ENCODE data around the gene YY1. TPM values are rescaled to one million over a fixed set of nuclear protein-coding genes. Genes with fewer than 3 reads are reported as not detected.
"Not testable (repeated sequence)": the region's sequence is repeated elsewhere in the genome, so short reads cannot be mapped to it uniquely, and the experiment has no call there.

YY1 gene
- total RNA-seq, 1 donor from 2014 or later, result 60.6 TPM

GRCh38 chr14:100287202-100287997, 48.5 kb downstream of the YY1 start:
- TF ChIP-seq CTCF (IDR thresholded peaks at IDR 0.05; ENCODE audit: partially characterized antibody, unreplicated experiment), result no peak
- Mint-ChIP-seq H3K4me1 (ENCODE audit: low read depth, unreplicated experiment) (peaks cover 25% of the 10 kb centered on the region), H3K4me3 (ENCODE audit: unreplicated experiment) (peak overlapping the region; percentile 46), H3K36me3 (ENCODE audit: unreplicated experiment) (no peaks in the 10 kb centered on the region), H3K27me3 (ENCODE audit: unreplicated experiment) (peaks cover 14% of the 10 kb centered on the region), H3K27ac (ENCODE audit: unreplicated experiment) (peak overlapping the region; percentile 84), H3K9me3 (ENCODE audit: unreplicated experiment) (peaks cover 9% of the 10 kb centered on the region)
- DNase-seq, result no peak

DNA sequence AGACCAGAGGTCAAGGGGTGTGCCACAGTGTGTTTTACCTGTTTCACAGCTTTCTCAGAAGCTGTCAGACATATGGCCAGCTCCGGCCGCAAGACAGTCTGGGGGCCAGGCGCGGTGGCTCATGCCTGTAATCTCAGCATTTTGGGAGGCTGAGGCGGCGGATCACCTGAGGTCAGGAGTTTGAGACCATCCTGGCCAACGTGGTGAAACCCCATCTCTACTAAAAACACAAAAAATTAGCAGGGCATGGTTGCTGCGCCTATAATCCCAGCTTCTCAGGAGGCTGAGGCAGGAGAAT, 49.0 kb downstream of the YY1 start:
- H3K27me3 Mint-ChIP-seq (ENCODE audit: unreplicated experiment), result peaks cover 14% of the 10 kb centered on the region
- DNase-seq; H3K9me3 Mint-ChIP-seq (ENCODE audit: unreplicated experiment); H3K36me3 Mint-ChIP-seq (ENCODE audit: unreplicated experiment); H3K4me3 Mint-ChIP-seq (ENCODE audit: unreplicated experiment): not testable (repeated sequence)
- peak overlapping the region; percentile 84 for H3K27ac Mint-ChIP-seq (ENCODE audit: unreplicated experiment)
- H3K4me1 Mint-ChIP-seq (ENCODE audit: low read depth, unreplicated experiment), result peaks cover 21% of the 10 kb centered on the region

DNA sequence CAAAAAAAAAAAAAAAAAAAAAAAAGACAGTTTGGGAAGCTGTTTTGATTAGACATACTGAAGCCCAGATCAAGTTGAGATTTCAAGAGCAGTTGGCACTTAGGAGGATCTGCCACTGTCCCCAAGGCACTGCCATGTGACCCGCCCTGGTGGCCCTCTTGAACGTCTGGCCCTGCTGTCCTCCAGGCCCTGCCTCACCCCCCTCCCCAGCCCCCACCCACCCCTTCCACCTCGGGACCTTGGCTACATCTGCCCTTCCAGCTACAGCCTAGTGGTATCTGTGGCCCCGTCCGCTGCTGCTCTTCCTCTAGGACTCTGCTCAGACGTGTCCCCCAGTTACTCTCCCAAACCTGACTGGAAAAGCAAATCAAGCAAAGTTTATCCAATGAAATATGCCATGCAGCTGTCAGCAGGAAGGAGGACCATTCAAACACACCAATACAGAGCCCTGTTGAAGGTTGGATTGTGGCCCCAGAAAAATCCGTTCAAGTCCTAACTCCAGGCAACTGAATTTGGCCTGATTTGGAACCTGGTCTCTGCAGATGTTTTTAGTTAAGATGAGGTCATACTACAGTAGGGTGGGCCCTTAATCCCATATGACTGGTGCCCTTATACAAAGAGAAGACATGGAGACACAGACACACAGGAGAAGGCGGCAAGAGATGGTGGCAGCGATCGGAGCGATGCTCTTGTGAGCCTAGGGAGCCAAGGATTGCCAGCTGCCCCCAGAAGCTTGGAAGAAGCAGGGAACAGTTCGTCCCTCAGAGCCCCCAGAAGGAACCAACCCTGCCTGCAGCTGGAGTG, 49.6 kb downstream of the YY1 start:
- Mint-ChIP-seq H3K27me3 (ENCODE audit: unreplicated experiment) (peaks cover 14% of the 10 kb centered on the region), H3K27ac (ENCODE audit: unreplicated experiment) (peak overlapping the region; percentile 77), H3K4me3 (ENCODE audit: unreplicated experiment) (peak overlapping the region; percentile 59), H3K36me3 (ENCODE audit: unreplicated experiment) (no peaks in the 10 kb centered on the region), H3K4me1 (ENCODE audit: low read depth, unreplicated experiment) (peaks cover 21% of the 10 kb centered on the region), H3K9me3 (ENCODE audit: unreplicated experiment) (peaks cover 11% of the 10 kb centered on the region)
- no peak for DNase-seq
- TF ChIP-seq CTCF (IDR thresholded peaks at IDR 0.05; ENCODE audit: partially characterized antibody, unreplicated experiment), result no peak

DNA sequence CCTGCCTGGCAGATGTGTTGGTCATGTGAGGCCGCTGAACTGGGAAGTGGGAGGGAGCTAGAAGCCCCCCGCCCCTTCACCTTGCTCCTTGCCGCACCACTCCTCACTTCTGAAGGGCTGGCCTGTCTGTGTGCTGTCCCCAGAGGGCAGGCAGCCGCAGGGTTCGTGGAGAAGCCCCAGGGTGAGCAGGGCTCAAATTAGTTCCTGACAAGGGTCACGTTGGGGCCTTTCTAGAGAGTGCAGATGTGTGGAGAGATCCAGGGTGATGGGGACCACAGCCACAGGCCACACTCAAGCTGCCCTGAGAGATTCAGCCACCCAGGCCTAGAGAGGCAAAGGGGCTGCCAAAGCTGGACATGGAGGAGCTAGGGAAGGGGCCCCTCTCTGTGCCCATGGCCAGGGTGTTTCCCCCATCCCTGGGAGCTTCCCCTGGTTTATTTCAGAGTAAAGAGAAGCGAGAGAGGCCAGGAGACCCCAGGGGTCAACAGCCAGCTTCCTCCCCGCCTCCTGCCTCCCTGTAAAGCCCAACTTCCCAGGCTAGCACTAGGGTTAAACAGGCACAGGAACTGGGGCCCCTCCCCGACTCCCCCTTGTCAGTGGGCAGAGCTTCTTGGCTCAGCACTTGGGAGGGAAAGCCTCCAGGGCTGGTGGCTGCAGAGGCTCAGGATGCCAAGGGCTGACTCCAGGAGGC, 51.1 kb downstream of the YY1 start:
- peak; percentile 13 for DNase-seq
- no peaks in the 10 kb centered on the region for H3K36me3 Mint-ChIP-seq (ENCODE audit: unreplicated experiment)
- peaks cover 11% of the 10 kb centered on the region for H3K9me3 Mint-ChIP-seq (ENCODE audit: unreplicated experiment)
- TF ChIP-seq CTCF (IDR thresholded peaks at IDR 0.05; ENCODE audit: partially characterized antibody, unreplicated experiment), result no peak
- peak overlapping the region; percentile 55 for H3K27ac Mint-ChIP-seq (ENCODE audit: unreplicated experiment)
- peaks cover 23% of the 10 kb centered on the region for H3K4me1 Mint-ChIP-seq (ENCODE audit: low read depth, unreplicated experiment)
- H3K27me3 Mint-ChIP-seq (ENCODE audit: unreplicated experiment), result peaks cover 14% of the 10 kb centered on the region
- H3K4me3 Mint-ChIP-seq (ENCODE audit: unreplicated experiment), result no peak overlapping the region

- peaks cover 14% of the 10 kb centered on the region for H3K27me3 Mint-ChIP-seq (ENCODE audit: unreplicated experiment)
- no peak for TF ChIP-seq CTCF (IDR thresholded peaks at IDR 0.05; ENCODE audit: partially characterized antibody, unreplicated experiment)
- H3K27ac Mint-ChIP-seq (ENCODE audit: unreplicated experiment), result peak overlapping the region; percentile 62
- peak overlapping the region; percentile 25 for H3K4me3 Mint-ChIP-seq (ENCODE audit: unreplicated experiment)
- H3K36me3 Mint-ChIP-seq (ENCODE audit: unreplicated experiment), result no peaks in the 10 kb centered on the region
- peak; percentile 20 for DNase-seq
- H3K4me1 Mint-ChIP-seq (ENCODE audit: low read depth, unreplicated experiment), result peaks cover 23% of the 10 kb centered on the region
- peaks cover 11% of the 10 kb centered on the region for H3K9me3 Mint-ChIP-seq (ENCODE audit: unreplicated experiment)
These were observed 51.8 kb downstream of the YY1 start for GRCh38 chr14:100290607-100291304.

Data from glutamatergic neuron (in vitro differentiated cells).